LHCN-M2 (cell line): ENCODE data around the gene NADSYN1. TPM values are rescaled to one million over a fixed set of nuclear protein-coding genes. Genes with fewer than 3 reads are reported as not detected.

Experiments
- DNase-seq: peaks from one replicate; pipeline ENCODE4 v3.0.0-alpha.2; 2012; ENCODE audit warnings: low read depth
- total RNA-seq: library from RNA; depleted of rRNA; stranded (reverse); fragments of >200 nt; gene quantifications from 2 replicates; pipeline ENCODE4 v1.2.3, GENCODE V29; 2014

The NADSYN1 gene
- total RNA-seq, 1 experiment from 2014 or later: 48.2 TPM

DNA sequence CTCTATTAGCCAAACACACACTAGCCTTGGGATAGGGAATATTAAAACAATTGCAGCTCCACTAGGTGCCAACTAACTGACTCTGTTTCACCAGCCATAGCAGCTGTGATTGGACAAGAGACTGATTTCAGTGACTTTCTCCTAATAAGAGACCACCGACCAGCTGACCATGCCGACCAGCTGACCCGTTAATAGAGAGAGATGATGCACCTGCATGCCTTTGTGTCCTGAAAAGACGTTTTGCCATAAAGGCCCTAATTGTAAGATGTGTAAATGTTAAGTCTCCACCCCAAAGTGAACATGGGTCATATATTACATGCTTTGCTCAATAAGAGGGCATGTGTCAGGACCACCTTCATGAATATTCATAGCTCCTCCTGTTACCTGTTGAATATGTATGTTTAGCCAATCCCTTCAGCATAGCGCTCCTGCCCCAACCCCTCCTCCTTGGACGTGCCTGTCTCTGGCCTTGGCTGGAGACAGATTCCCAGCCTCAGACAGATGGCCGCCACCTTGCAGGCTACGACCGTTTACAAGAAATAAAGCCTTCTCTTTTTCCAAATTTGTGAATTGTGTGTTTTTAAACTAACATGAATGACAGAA is 1.3 kb upstream of the NADSYN1 start:
- no peak for DNase-seq

DNA sequence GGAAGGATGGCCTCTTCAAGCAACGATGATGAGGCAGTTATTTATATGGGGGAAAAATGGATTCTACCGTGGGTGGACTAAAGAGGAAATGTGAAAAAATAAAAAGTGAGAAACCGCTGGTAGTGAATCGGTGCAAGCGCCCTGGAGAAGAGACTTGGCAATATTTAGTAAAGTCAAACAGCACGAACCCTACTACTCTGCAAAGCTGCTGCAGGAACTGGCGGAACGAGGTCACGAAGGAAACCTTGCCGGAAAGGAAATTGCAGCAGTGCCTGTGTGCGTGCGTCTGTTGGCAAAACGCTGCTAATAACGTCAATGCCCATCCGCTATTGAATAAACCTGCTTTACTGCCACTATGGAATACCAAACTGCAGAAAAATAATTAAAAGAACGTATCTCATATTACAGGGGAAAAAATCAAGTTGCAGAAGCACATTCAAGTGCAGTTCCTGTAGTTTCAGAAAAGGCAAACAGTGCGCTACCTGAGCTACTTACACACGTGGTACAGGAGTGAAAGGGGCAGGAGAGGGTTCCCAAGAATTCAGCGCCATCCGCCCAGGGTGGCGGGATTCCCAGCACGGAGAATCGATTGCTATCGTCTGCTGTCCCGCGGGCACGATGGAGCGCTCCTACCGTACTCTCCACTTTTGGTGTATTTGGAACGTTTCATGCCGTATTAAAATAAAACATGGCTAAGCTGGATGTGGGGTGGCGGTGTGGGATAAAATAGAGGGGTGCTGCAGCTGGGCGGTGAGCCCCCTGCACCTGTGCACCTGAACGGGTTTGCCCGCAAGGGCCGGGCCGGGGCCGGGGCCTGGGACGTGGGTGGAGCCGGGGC is 585 bp upstream of the NADSYN1 start:
- no peak for DNase-seq

DNA sequence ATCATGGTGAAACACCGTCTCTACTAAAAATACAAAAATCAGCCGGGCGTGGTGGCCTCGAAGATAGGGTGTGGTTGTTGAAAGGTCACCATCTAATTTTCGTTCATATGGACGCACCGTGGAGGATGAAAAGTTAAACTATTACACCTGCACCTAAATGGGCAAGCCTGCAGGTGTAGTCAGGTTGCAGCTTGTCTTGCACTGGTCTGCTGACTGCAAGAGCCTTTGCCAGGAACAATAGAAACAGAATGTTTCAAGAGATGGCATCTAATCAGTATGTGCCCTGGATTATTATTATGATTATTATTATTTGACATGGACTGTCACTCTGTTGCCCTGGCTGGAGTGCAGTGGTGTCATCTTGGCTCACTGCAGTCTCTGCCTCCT is 908 bp downstream of the NADSYN1 start:
- no peak for DNase-seq

DNA sequence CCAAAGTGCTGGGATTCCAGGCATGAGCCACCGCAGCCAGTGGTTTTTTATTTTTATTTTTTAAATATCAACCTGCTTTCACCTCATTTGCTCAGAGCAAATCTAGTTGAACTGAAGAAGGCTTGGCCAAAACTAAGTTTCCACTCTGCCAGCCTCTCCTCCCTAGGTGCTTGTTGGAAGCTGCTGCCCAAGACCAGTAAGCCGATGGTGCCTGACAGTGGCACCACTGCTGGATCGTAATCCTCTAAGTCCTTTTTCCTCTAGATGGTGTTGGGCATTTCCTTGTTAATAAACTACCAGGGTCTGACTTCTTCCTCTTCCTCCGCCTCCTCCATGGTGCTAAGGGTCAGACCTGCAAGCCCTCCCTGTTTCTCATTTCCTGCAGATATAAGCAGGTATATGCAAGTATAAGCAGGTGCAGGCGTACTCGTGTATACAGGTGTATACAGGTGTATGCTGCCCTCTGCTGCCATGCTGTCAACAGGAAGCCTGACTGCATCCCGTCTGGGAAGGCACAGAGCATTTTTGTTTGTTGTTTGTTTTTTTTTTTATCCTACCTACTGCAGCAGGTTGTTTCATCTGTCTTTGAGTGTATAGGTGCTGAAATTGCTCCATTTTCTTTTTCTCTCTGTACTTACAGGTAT is 1.6 kb downstream of the NADSYN1 start:
- no peak for DNase-seq

DNA sequence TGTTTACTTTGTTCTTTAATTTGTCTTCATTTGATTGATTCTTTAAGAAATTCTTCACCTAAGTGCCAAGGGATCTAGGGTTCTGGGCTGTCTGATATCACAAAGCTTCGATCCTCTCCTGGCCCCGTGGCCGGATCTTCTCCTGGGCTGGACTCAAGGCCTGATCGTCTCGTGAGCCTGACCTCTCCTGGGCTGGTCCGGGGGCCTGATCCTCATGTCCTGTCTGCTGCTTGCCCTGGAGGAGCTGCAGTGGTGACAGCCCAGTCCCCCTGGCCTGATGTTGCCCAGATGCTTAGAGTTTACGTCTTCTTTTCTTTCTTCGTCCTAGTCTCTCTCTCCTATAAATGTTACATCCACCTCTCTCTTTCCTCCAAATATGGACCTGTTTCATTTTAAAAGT is 3.3 kb downstream of the NADSYN1 start:
- no peak for DNase-seq

DNA sequence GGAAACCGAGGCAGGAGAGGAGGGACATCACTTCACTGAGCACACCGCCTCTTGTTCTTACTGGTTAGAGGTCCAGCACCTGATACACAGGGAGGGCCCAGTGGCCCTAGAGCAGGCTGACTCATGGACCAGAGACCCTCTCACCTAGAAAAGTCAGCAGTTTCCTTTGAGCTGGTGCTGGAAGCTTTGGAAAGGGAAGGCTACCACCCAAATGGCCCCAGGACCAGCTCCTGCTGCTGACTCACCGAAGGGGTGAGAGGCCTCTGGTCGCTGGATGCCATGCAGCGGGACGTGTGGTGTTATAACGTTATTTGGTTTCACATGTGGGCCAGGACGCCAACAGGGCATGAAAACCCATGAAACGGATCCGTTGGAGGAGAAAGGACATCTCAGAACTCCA is 3.8 kb downstream of the NADSYN1 start:
- no peak for DNase-seq

DNA sequence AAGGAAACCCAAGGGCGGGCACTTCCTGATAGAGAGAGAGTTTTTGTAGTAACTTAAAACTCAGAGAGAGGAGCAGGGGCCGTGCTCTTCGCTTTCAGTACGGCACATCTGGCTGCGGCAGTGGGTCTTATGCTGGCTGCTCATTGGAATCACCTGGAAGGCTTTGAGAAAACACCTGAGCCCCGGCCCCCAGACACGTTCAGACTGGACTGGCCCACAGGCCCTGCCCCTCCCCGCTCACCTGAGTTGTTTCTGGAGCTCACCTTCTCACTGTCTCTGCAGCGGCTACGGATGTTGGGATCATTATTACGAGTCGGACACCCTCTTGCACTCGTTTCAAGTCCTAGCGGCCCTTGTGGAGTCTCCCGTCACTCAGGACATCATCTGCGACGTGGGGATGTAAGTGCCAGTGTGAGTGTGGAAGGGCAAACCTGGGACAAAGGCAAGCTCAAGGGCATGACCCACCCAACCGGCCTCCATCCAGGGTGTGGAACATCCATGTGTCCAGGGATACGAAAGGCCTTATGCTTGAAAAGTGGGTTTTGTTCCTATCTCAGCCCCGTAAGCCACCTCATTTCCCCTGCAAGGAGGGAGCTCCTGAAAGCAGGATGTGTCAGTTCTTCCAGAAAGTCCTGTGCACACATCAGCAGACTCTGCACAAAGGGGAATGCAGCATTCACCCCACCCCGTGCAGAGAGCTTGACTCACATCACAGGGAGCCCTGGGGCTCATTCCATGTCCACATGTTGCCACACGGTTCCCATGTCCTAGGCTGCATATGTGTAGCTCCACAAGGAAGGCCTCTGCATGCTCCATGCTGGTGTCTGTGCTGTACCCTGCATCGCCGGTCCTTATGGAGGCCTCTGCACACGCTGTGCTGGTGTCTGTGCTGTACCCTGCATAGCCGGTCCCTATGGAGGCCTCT is 5.4 kb downstream of the NADSYN1 start:
- no peak for DNase-seq

DNA sequence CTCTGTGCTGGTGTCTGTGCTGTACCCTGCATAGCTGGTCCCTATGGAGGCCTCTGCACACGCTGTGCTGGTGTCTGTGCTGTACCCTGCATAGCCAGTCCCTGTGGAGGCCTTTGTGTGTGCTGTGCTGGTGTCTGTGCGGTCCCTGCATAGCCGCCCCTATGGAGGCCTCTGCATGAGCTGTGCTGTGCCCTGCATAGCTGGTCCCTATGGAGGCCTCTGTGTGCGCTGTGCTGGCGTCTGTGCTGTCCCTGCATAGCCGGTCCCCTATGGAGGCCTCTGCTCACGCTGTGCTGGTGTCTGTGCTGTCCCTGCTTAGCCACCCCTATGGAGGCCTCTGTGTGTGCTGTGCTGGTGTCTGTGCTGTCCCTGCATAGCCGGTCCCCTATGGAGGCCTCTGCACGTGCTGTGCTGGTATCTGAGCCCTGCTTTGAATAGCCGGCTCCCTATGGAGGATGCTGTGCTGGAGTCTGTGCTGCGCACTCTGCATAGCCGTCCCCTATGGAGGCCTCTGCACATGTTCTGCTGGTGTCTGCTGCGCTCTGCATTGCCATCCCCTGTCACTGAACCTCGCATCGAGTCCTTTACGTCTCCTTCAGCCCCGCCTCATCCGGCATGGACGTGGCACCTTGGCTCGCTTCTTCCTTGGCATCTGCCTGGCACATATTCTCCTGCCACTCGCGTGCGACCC is 6.2 kb downstream of the NADSYN1 start:
- DNase-seq: no peak

DNA sequence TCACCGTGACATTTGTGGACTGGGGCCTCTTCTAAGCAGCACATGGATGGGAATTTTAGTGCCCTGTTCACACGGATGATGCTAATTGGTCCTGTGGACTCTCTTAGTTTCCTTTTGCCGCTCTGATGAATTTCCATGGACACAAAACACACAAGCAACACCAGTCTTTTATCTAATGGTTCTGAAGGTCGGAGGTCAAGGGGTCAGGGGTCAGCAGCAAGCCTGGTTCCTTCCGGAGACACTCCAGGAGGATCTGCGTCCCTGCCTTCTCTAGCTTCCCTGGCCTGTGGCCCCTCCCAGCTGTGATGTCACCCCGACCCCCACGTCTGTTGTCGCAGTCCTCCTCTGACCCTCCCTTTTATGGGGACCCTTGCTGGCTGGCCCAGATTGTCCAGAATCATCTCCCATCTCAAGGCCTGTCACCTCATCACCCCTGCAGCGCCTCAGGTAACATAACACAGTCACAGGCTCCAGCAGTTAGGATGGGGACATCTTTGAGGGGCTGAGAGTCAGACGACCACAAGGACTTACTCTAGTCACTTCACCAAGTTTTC is 6.8 kb downstream of the NADSYN1 start:
- no peak for DNase-seq

DNA sequence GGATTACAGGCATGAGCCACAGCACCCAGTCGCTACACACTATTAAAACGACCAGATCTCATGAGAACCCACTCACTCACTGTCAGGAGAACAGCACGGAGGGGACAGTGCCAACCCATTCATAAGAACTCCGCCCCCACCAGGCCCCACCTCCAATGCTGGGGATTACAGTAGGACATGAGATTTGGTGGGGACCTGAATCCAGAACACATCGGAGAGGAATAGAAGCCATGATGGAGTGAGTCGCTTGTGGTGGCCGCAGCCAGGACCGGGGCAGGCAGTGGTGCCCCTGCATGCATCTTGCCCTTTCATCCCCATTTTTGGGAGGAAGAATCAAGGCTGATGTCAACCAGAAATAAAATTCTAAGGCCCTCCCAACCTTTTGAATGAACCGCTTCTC is 8.7 kb downstream of the NADSYN1 start:
- DNase-seq: no peak

DNA sequence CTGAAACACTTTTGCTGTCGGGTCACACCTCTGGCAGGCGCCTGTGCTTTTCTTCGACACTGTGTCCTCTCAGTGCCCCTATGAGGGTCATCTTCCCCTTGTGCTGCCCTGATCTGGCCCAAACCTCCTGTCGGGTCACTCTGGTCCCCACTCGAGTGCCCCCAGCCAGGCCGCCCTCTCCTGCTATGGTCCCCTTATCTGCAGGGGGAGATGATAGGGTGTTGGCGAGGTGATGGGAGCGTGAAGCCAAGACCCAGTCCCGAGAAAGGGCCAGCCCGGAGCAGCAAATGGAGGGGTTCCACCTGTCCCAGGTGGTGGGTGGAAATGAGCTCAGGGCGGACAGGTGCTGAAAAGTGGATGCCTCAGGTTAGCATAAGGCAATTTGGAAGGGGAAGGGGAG is 9.7 kb downstream of the NADSYN1 start:
- DNase-seq: no peak

DNA sequence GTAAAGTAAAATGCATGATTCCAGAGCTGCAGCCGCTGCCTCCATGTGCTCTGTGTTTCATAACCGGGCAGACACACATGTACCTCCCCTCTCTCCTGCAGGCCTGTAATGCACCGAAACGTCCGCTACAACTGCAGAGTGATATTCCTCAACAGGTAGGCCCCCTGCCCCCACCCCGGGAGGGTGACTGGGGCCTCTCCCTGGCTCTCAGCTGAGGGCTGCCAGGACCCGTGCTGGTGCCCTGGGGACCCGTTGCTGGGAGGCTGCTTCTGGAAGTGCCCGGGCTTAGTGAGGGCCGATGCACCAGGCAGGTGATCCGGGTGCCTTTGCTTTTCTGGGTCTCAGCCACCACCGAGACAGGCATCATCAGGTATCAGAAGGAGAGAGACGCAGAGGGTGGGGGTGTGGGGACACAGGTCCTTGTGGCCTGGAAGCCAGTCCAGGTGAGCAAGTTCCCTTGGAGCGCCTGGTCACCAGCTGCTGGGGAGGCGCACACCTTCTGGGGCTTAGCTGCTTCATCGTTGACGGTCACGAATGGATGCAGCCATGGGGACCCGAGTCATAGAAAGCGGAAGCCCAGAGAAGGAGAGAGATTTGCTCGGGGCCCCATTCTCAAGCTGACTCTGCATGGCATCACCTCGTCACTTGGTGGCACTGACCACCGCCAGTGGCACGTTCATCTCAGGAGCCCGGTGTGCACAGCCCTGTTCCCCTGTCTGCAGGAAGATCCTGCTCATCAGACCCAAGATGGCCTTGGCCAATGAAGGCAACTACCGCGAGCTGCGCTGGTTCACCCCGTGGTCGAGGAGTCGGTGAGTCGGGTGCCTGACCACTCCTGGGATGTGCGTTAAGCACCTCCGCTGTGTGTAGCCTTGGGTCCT is 10.6 kb downstream of the NADSYN1 start:
- DNase-seq: no peak

DNA sequence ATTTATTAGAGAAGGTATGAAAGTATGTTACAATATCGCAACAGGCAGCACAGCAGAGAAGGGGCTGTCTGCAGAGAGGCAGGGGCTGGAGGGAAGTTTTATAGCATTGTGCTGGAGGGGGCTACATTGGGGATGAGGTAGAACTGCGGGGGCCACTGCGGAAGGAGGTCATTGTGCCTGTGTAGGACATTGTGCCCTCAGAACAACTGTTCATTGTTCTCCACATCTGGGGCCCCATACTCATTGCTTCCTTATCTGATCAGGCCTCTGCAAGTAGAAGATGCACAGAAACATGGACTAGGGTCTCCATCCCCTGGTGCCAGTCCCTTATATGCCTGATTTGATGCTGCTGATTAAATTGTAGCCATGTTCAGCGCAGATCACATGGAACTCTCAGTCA is 12.1 kb downstream of the NADSYN1 start:
- no peak for DNase-seq

DNA sequence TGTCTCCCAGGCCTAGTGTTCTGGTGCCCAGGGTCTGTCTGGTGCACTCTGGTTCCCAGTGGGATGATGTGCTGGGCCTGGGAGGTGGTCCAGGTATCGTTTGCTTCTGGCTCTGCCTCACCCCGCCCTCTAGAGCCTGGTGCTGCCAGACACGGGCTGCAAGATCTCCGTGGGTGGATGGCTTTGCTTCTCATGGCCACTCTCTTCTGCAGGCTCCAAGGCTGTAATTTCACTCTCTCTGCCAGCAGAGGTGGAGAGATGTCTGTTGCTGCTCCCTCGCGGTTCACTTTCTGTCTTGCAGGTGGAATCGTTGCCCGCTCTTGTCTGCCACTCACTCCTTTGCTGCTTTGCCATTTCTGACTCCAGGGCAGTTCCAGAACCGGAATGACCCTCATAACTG is 13.4 kb downstream of the NADSYN1 start:
- no peak for DNase-seq

DNA sequence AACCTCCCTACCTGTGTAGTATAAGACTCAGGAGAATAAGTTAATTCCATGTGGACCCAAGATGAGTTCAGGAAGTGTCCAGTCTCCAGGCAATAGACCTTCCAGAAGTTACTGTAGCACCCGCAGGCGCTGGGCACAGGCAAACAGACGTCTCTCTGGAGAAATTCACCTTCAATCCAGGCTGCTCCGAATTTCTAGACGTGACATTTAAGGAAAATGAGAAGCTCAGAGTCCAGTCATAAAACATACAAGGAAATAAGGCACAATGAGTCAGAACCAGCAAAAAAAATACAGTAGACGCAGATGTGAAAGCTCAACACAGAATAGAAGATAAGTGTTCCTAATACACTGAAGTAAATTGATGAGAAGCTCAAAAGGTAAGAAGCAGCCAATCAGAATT is 14.2 kb downstream of the NADSYN1 start:
- DNase-seq: no peak

DNA sequence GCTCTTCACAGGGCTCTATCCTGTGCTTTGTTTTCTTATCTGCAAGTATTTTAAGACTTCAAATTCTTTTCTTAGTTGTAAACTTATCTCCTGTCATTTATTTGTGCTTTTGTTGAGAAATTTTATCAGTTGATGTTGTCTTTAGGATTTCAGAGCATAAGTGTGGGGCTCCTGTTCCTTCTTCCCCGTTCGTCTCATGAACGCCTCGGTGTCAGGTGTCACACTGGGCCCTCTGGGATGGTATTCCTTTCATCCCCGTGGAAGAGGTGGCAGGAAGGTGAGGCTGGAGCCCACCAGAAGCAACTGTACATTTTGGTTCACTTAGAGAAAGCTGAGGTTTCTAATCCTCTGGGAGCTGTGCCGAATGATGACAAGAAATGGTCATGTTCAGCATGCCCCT is 17.9 kb downstream of the NADSYN1 start:
- no peak for DNase-seq

DNA sequence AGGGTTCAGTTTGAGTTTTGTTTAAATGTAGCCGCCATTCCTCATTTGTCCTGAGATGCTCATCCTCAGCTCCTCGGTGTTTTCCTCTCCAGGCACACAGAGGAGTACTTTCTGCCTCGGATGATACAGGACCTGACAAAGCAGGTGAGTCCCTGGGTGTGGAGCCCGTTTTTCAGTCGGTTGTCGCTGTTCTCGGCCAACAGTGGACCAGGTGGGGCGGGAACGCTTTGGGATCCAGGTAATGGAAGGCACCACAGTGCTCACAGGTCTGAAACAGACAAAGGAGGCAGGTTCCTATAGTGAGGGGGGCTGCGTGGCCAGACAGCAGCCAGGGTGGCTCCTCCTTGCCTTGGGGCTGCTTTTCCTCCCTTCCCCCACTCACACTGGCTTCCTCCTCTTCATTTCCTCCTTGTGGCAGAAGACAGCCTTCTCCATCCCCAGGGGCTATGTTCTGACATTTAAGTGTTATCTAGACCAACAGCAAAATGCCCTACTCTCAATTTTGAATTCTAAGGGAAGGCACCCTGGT is 19.4 kb downstream of the NADSYN1 start:
- no peak for DNase-seq

DNA sequence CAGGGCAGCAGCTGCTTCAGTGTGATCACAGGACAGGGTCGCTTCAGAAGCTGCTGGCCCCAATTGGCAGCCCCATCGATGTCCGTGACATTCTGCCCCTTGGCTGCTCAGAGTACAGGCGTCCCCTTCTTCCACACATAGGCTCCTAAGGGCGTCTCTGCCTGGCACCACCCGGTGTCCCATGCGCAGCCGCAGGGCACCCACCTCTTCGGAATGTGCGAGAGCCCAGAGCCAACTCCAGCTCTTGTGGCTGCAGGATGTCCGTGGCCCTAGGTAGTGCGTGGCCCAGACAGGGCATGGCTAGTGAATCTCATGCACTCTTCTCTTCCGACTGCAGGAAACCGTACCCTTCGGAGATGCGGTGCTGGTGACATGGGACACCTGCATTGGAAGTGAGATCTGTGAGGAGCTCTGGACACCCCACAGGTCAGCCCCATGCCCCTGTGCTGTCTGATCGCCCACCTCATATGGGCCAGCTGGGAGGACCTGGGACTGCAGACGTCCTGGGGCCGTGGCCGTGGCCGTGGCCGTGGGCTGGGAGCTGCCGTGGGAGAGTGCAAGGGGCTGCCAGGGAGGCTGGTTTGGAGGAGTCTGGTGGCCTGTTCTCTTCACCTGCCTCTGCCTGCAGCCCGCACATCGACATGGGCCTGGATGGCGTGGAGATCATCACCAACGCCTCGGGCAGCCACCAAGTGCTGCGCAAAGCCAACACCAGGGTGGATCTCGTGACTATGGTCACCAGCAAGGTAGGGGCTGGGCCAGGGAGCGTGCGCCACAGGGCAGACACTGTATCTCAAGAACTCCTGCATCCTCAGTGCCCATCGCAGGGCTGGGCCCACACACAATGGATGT is 20.2 kb downstream of the NADSYN1 start:
- DNase-seq: no peak

DNA sequence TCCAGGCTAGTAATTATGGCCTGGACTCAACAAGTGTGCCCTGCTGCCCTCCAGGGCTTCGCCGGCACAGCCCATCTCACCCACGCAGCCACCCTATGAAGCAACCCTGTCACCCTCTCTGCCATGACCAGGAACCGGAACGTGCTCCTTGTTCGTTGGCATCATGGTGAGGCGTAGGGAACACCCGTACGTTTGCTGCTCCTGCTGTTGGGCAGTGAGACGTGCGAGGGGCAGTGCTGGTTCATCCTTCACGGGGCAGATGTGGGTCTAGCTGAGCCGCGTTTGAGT is 20.7 kb downstream of the NADSYN1 start:
- DNase-seq: no peak
